K562 (cell line): ENCODE data around the gene MAN2A1.

Source experiments
- CSDE1 ChIP-seq, 2 experiments: fragments of 450-650 bp; IDR thresholded peaks; 2 replicates each; pipeline ENCODE4 v1.6.1; 2016; ENCODE audit warnings: mild to moderate bottlenecking in 1 of 2
- CXXC5 ChIP-seq: fragments of 250-450 bp; sonication (Bioruptor Pico); IDR thresholded peaks from 2 replicates; pipeline ENCODE4 v1.8.0; 2022; ENCODE audit warnings: inconsistent platforms, mild to moderate bottlenecking, moderate library complexity
- ETS1 ChIP-seq: conservative IDR thresholded peaks from 2 replicates; pipeline ENCODE4 v1.6.1; 2011; ENCODE audit warnings: low read depth, mild to moderate bottlenecking, low read length; ENCODE audit not compliant: control insufficient read depth
- EZH2 ChIP-seq: IDR thresholded peaks from 2 replicates; pipeline ENCODE4 v1.6.1; 2012; ENCODE audit warnings: low read depth, mild to moderate bottlenecking, inconsistent platforms, low read length, borderline replicate concordance
- FOXM1 ChIP-seq, 2 experiments: fragments of 450-650 bp in 1 of 2; sonication (generic) in 1 of 2; formaldehyde crosslinking in 1 of 2; IDR thresholded peaks; 2 replicates each; pipeline versions ENCODE4 v1.6.1 to v1.9.0; 2017 to 2022; ENCODE audit warnings: low read depth in 2 of 2, mild to moderate bottlenecking in 2 of 2, missing genetic modification reagents in 1 of 2, moderate library complexity in 1 of 2
- POLR2AphosphoS5 ChIP-seq: IDR thresholded peaks from 2 replicates; pipeline ENCODE4 v1.6.1; 2011; ENCODE audit warnings: mild to moderate bottlenecking, low read depth, low read length, moderate library complexity; ENCODE audit not compliant: control insufficient read depth, insufficient read depth
- RBM39 ChIP-seq: fragments of 200-400 bp; formaldehyde crosslinking; optimal IDR thresholded peaks from 2 replicates; pipeline ENCODE3; 2018; ENCODE audit warnings: low read depth, low read length
- TCF3 ChIP-seq: sonication (generic); formaldehyde crosslinking; IDR thresholded peaks from 2 replicates; pipeline ENCODE4 v1.4.0; 2020; ENCODE audit warnings: mild to moderate bottlenecking, missing genetic modification reagents
- ZNF239 ChIP-seq: fragments of 250-450 bp; sonication (Bioruptor Pico); IDR thresholded peaks from 2 replicates; pipeline ENCODE4 v1.4.0; 2020; ENCODE audit warnings: mild to moderate bottlenecking
- ZNF318 ChIP-seq, 2 experiments: fragments of 450-650 bp; IDR thresholded peaks; 2 replicates each; pipeline ENCODE4 v1.6.1; 2016; ENCODE audit warnings: mild to moderate bottlenecking in 2 of 2, borderline replicate concordance in 1 of 2, low read depth in 1 of 2, moderate library complexity in 1 of 2
- TF ChIP-seq, protein P1 (sequence below): sonication (generic); formaldehyde crosslinking; IDR thresholded peaks from 2 replicates; pipeline ENCODE4 v1.8.0; 2023; ENCODE audit warnings: missing genetic modification reagents, mild to moderate bottlenecking, borderline replicate concordance
- TF ChIP-seq, protein P2 (sequence below), 3 experiments: IDR thresholded peaks in 2 of 3; conservative IDR thresholded peaks in 1 of 3; 2 replicates each; pipeline ENCODE4 v1.5.1; 2011 to 2012; ENCODE audit warnings: low read length in 3 of 3, mild to moderate bottlenecking in 3 of 3, control low read depth in 2 of 3, improper control_type of control experiment in 1 of 3, inconsistent platforms in 1 of 3, low read depth in 1 of 3, mixed read lengths in 1 of 3, moderate library complexity in 1 of 3; ENCODE audit not compliant: insufficient read depth in 2 of 3
- TF ChIP-seq, protein P3 (sequence below): fragments of 150-350 bp; conservative IDR thresholded peaks from 2 replicates; pipeline ENCODE4 v1.6.1; 2014; ENCODE audit warnings: low read length

GRCh38 chr5:109718216-109718615 lies 28.5 kb downstream of the MAN2A1 start:
- TF ChIP-seq ZNF318 (IDR thresholded peaks at IDR 0.05; ENCODE audit: borderline replicate concordance in 1 of 2, low read depth in 1 of 2): no peak
- no peak for TF ChIP-seq TCF3 (CRISPR knock-in tag)
- no peak for TF ChIP-seq FOXM1 (IDR thresholded peaks at IDR 0.05; ENCODE audit: low read depth)
- no peak for TF ChIP-seq FOXM1 (CRISPR knock-in tag; IDR thresholded peaks at IDR 0.05; ENCODE audit: low read depth)
- no peak for TF ChIP-seq ETS1
- TF ChIP-seq ZNF239 (CRISPR knock-in tag): no peak
- TF ChIP-seq, protein P1, sequence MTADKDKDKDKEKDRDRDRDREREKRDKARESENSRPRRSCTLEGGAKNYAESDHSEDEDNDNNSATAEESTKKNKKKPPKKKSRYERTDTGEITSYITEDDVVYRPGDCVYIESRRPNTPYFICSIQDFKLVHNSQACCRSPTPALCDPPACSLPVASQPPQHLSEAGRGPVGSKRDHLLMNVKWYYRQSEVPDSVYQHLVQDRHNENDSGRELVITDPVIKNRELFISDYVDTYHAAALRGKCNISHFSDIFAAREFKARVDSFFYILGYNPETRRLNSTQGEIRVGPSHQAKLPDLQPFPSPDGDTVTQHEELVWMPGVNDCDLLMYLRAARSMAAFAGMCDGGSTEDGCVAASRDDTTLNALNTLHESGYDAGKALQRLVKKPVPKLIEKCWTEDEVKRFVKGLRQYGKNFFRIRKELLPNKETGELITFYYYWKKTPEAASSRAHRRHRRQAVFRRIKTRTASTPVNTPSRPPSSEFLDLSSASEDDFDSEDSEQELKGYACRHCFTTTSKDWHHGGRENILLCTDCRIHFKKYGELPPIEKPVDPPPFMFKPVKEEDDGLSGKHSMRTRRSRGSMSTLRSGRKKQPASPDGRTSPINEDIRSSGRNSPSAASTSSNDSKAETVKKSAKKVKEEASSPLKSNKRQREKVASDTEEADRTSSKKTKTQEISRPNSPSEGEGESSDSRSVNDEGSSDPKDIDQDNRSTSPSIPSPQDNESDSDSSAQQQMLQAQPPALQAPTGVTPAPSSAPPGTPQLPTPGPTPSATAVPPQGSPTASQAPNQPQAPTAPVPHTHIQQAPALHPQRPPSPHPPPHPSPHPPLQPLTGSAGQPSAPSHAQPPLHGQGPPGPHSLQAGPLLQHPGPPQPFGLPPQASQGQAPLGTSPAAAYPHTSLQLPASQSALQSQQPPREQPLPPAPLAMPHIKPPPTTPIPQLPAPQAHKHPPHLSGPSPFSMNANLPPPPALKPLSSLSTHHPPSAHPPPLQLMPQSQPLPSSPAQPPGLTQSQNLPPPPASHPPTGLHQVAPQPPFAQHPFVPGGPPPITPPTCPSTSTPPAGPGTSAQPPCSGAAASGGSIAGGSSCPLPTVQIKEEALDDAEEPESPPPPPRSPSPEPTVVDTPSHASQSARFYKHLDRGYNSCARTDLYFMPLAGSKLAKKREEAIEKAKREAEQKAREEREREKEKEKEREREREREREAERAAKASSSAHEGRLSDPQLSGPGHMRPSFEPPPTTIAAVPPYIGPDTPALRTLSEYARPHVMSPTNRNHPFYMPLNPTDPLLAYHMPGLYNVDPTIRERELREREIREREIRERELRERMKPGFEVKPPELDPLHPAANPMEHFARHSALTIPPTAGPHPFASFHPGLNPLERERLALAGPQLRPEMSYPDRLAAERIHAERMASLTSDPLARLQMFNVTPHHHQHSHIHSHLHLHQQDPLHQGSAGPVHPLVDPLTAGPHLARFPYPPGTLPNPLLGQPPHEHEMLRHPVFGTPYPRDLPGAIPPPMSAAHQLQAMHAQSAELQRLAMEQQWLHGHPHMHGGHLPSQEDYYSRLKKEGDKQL (CRISPR knock-in tag): no peak
- no peak for TF ChIP-seq CSDE1 (IDR thresholded peaks at IDR 0.05)
- no peak for TF ChIP-seq RBM39
- no peak for TF ChIP-seq CXXC5 (CRISPR knock-in tag)
- TF ChIP-seq POLR2AphosphoS5: no peak
- TF ChIP-seq, protein P2, sequence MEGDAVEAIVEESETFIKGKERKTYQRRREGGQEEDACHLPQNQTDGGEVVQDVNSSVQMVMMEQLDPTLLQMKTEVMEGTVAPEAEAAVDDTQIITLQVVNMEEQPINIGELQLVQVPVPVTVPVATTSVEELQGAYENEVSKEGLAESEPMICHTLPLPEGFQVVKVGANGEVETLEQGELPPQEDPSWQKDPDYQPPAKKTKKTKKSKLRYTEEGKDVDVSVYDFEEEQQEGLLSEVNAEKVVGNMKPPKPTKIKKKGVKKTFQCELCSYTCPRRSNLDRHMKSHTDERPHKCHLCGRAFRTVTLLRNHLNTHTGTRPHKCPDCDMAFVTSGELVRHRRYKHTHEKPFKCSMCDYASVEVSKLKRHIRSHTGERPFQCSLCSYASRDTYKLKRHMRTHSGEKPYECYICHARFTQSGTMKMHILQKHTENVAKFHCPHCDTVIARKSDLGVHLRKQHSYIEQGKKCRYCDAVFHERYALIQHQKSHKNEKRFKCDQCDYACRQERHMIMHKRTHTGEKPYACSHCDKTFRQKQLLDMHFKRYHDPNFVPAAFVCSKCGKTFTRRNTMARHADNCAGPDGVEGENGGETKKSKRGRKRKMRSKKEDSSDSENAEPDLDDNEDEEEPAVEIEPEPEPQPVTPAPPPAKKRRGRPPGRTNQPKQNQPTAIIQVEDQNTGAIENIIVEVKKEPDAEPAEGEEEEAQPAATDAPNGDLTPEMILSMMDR (IDR thresholded peaks at IDR 0.05 in 2 of 3, conservative IDR thresholded peaks at IDR 0.05 in 1 of 3; ENCODE audit: insufficient read depth in 2 of 3, low read depth in 1 of 3, low read length in 3 of 3): no peak
- TF ChIP-seq, protein P3, sequence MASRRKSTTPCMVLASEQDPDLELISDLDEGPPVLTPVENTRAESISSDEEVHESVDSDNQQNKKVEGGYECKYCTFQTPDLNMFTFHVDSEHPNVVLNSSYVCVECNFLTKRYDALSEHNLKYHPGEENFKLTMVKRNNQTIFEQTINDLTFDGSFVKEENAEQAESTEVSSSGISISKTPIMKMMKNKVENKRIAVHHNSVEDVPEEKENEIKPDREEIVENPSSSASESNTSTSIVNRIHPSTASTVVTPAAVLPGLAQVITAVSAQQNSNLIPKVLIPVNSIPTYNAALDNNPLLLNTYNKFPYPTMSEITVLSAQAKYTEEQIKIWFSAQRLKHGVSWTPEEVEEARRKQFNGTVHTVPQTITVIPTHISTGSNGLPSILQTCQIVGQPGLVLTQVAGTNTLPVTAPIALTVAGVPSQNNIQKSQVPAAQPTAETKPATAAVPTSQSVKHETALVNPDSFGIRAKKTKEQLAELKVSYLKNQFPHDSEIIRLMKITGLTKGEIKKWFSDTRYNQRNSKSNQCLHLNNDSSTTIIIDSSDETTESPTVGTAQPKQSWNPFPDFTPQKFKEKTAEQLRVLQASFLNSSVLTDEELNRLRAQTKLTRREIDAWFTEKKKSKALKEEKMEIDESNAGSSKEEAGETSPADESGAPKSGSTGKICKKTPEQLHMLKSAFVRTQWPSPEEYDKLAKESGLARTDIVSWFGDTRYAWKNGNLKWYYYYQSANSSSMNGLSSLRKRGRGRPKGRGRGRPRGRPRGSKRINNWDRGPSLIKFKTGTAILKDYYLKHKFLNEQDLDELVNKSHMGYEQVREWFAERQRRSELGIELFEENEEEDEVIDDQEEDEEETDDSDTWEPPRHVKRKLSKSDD: no peak
- TF ChIP-seq EZH2: no peak
